H1 (cell line): ENCODE data around the gene ZFYVE21.

Experiments
- BCL11A ChIP-seq, 2 experiments: IDR thresholded peaks; one replicate each; pipeline ENCODE4 v1.6.1; 2011; ENCODE audit warnings: low read depth in 2 of 2, low read length in 2 of 2, mild to moderate bottlenecking in 2 of 2
- CEBPB ChIP-seq: IDR thresholded peaks from 2 replicates; pipeline ENCODE4 v1.6.1; 2012; ENCODE audit warnings: low read depth, low read length
- EZH2 ChIP-seq: fragments of 200-600 bp; sonication (generic); IDR thresholded peaks from 2 replicates; pipeline ENCODE4 v1.7.1; 2012; ENCODE audit warnings: low read depth, mild to moderate bottlenecking, moderate library complexity, low read length, inconsistent platforms; ENCODE audit not compliant: severe bottlenecking
- POLR2A ChIP-seq, 2 experiments: IDR thresholded peaks; 1 replicate in 1 of 2; 2 replicates in 1 of 2; pipeline ENCODE4 v1.6.1; 2011; ENCODE audit warnings: low read depth in 2 of 2, low read length in 2 of 2, mild to moderate bottlenecking in 2 of 2; ENCODE audit errors: control extremely low read depth in 1 of 2
- RAD21 ChIP-seq, 2 experiments: IDR thresholded peaks in 1 of 2; conservative IDR thresholded peaks in 1 of 2; 2 replicates each; pipeline ENCODE4 v1.6.1; 2011; ENCODE audit warnings: low read depth in 2 of 2, low read length in 2 of 2, improper control_type of control experiment in 1 of 2, inconsistent platforms in 1 of 2, mild to moderate bottlenecking in 1 of 2, moderate library complexity in 1 of 2
- SUZ12 ChIP-seq: fragments of 200-600 bp; sonication (generic); IDR thresholded peaks from 2 replicates; pipeline ENCODE4 v1.6.1; 2012; ENCODE audit warnings: mild to moderate bottlenecking, inconsistent platforms, low read length, moderate library complexity, mixed read lengths
- YY1 ChIP-seq: IDR thresholded peaks from 2 replicates; pipeline ENCODE4 v1.6.1; 2011; ENCODE audit warnings: low read depth, mild to moderate bottlenecking, low read length
- TF ChIP-seq, protein P1 (sequence below), 3 experiments: IDR thresholded peaks; 1 replicate in 2 of 3; 2 replicates in 1 of 3; pipeline versions ENCODE4 v1.5.1 to v1.6.1; 2011; ENCODE audit warnings: low read length in 3 of 3, mild to moderate bottlenecking in 3 of 3, inconsistent platforms in 2 of 3, low read depth in 1 of 3, moderate library complexity in 1 of 3; ENCODE audit not compliant: insufficient read depth in 1 of 3; ENCODE audit errors: control extremely low read depth in 1 of 3
- TF ChIP-seq, protein P2 (sequence below): IDR thresholded peaks from 2 replicates; pipeline ENCODE4 v1.6.1; 2011; ENCODE audit warnings: low read length, improper control_type of control experiment

DNA sequence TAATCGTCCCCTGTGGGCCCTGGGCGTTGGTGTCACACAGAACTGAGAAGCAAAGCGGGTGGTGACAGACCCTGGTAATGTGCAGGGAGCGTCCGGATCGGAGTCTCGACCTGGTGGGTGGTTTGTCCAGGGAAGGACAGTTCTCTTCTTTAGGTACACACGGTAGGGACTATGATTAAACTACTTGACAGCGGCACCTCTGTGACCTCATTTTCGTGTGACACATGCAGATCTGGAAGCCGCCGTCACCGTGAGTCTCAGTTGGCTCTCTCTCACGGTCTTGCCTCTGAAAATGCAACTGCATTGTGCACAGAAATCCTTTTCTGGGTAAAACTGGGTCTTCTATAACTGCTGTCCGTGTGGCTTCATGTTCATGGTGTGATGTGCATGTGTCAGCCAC lies 32.5 kb upstream of the ZFYVE21 start:
- no peak for TF ChIP-seq CEBPB
- TF ChIP-seq, protein P1, sequence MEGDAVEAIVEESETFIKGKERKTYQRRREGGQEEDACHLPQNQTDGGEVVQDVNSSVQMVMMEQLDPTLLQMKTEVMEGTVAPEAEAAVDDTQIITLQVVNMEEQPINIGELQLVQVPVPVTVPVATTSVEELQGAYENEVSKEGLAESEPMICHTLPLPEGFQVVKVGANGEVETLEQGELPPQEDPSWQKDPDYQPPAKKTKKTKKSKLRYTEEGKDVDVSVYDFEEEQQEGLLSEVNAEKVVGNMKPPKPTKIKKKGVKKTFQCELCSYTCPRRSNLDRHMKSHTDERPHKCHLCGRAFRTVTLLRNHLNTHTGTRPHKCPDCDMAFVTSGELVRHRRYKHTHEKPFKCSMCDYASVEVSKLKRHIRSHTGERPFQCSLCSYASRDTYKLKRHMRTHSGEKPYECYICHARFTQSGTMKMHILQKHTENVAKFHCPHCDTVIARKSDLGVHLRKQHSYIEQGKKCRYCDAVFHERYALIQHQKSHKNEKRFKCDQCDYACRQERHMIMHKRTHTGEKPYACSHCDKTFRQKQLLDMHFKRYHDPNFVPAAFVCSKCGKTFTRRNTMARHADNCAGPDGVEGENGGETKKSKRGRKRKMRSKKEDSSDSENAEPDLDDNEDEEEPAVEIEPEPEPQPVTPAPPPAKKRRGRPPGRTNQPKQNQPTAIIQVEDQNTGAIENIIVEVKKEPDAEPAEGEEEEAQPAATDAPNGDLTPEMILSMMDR (IDR thresholded peaks at IDR 0.05; ENCODE audit: control extremely low read depth in 1 of 3, insufficient read depth in 1 of 3, low read depth in 1 of 3, low read length in 3 of 3) = no peak
- no peak for TF ChIP-seq RAD21 (IDR thresholded peaks at IDR 0.05 in 1 of 2, conservative IDR thresholded peaks at IDR 0.05 in 1 of 2; ENCODE audit: low read depth in 2 of 2, low read length in 2 of 2)
- TF ChIP-seq POLR2A (IDR thresholded peaks at IDR 0.05; ENCODE audit: control extremely low read depth in 1 of 2, low read depth in 2 of 2, low read length in 2 of 2) = no peak
- TF ChIP-seq BCL11A (IDR thresholded peaks at IDR 0.05; ENCODE audit: low read depth in 2 of 2, low read length in 2 of 2) = no peak
- TF ChIP-seq EZH2 = no peak
- TF ChIP-seq YY1 = no peak
- TF ChIP-seq, protein P2, sequence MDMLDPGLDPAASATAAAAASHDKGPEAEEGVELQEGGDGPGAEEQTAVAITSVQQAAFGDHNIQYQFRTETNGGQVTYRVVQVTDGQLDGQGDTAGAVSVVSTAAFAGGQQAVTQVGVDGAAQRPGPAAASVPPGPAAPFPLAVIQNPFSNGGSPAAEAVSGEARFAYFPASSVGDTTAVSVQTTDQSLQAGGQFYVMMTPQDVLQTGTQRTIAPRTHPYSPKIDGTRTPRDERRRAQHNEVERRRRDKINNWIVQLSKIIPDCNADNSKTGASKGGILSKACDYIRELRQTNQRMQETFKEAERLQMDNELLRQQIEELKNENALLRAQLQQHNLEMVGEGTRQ = no peak
- no peak for TF ChIP-seq SUZ12
